ENCODE data around the gene FNDC5.

DNA sequence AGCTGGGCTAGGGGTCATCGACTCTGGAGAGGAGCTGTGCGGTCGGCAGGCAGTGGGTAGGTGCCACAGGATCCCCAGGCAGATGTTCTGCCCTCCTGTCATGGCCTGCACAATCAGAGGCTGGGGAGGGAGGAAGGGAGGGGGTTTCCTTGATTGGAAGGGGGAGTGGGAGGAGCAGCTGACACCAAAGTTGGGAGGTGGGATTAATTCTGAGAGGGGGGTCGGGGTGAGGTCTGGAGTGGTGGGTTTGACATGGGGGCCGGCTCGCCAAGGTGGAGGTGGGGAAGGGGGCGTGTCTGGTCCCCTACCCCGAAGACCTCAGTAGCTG lies 14.9 kb upstream of the FNDC5 start:
- TF ChIP-seq, protein P1, sequence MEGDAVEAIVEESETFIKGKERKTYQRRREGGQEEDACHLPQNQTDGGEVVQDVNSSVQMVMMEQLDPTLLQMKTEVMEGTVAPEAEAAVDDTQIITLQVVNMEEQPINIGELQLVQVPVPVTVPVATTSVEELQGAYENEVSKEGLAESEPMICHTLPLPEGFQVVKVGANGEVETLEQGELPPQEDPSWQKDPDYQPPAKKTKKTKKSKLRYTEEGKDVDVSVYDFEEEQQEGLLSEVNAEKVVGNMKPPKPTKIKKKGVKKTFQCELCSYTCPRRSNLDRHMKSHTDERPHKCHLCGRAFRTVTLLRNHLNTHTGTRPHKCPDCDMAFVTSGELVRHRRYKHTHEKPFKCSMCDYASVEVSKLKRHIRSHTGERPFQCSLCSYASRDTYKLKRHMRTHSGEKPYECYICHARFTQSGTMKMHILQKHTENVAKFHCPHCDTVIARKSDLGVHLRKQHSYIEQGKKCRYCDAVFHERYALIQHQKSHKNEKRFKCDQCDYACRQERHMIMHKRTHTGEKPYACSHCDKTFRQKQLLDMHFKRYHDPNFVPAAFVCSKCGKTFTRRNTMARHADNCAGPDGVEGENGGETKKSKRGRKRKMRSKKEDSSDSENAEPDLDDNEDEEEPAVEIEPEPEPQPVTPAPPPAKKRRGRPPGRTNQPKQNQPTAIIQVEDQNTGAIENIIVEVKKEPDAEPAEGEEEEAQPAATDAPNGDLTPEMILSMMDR (conservative IDR thresholded peaks at IDR 0.05) = no peak
- no peak for TF ChIP-seq ZFX (IDR thresholded peaks at IDR 0.05)
